NCI-H2171 (cell line): ENCODE results near the gene CCR7.

ENCODE experiments used
- DNase-seq: peaks from one replicate; lab custom pipeline; 2025; lab: John Stamatoyannopoulos, UW

Gene CCR7

DNA sequence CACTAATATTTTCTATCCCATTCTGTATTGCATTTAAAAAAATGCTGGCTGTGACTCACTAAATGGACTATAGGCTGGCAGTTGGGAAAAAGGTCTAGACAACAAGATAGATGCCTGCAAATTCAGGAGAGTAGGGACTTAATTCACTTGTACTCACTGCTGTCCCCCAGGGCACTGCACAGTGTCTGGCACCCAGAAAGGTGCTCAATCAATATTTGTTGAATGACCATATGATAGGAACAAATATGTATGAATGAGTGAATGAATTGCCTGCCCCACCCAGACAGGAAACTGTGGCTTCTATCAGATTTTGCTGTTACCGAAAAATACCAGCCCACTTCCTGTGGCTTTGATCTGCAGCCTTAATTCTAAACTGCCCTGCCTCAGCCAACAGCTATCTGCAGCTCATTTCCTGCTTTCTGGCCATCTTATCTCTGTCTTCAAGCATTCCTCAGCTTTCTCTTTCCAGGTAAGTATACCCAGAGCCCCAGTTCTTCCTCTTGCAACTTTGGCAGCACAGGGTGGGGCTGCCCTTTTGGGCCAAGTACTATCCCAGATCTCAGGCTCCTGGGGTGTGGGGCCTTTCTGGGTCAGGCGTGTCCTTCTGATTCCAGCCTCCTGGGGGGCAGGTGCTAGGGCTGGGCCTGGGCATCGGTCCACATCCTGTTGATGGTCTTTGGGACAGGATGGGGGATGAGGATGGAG, 48.5 kb downstream of the CCR7 start:
- no peak for DNase-seq

GRCh38 chr17:40515491-40516041, 49.7 kb downstream of the CCR7 start:
- DNase-seq = no peak

DNA sequence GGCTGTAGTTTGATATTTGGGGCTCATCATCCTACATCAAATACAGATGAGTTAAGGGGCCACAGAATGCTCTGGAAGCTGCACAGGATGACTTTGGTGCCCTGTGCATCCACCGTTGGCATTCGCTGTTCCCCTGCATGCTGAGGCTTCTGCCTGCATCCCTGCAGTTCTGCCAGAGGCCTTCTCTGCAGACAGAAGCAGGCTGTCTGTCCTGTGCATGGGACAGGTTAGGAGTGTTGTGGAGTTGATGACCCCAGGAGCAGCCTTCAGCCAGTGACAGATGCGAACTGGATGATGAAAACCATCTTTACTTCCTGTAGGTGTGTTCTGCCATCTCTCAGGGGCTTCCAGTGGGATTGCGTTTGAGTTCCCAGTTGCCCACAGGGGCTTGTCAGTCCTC, 50.3 kb downstream of the CCR7 start:
- DNase-seq = no peak

GRCh38 chr17:40514013-40514875, 51.0 kb downstream of the CCR7 start:
- no peak for DNase-seq

- DNase-seq = no peak
Measured at GRCh38 chr17:40511667-40512220, 53.5 kb downstream of the CCR7 start.

DNA sequence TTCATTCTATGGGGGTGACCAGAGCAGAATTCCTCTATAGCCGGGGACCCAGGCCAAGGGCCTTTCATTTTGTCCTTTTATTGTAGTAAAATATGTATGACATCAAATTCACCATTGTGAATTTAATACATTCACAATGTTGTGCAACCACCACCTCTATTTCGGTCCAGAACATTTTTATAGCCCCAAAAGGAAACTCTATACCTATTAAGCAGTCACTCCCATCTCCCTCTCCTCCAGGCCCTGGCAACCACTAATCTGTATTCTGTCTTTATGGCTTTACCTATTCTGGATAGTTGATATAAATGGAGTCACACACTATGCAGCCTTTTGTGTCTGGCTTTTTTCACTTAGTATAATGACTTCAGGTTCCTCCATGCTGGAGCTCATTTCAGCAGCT, 54.1 kb downstream of the CCR7 start:
- no peak for DNase-seq

GRCh38 chr17:40510328-40510648, 55.0 kb downstream of the CCR7 start:
- DNase-seq = no peak

DNA sequence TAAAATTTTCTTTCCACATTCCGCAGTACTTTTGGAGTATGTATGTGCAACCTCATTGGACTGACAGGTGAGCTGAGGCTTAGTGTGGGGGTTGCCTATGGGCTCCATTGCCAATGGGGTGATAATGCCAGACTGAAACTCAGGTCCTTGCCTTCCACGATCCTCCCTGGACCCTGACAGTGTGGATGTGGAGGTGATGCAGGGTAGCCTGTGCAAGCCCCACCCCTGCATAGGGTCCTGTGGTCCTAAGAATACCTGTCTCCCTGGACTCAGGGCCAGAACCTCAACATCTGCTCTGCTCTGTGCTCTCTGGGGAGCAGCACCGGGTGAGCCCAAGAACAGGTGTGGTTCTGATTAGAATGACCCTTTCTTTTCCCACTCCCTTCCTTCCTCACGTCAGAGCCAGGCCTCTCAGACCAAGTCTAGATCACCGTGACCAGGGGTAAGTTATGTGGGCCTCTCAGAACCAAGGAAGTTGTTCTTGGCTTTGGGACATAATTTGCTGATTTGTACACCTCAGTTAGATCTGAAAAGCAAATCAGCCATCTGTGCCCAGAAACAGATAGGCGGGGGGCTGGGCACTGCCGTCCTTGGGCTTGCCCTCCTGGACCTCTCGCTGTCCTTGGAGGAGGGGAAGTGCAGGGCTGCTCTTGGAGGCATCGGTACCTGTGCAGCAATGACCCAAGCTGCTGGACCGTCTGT, 55.5 kb downstream of the CCR7 start:
- DNase-seq = no peak

DNA sequence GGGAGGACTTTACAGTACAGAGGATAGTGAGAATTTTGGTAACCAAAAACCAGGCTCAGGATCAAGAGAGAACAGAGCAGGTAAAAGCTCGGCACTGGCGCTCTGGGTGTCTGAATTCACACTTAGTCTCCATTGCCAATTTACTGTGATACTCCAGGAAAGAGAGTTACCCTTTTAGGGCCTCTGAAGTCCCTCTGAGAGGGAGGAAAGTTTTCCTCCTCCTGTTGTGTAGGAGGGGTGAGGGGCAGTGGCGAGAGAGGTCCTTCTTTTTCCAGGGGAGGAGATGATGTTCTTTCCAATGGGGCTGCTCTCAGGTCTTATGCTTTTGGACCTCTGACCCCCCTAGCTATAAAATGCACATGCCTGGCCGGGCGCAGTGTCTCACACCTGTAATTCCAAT, 58.5 kb downstream of the CCR7 start:
- no peak for DNase-seq
